Smooth muscle cell (in vitro differentiated cells): ENCODE measurements around the gene AGBL4. TPM values are rescaled to one million over a fixed set of nuclear protein-coding genes. Genes with fewer than 3 reads are reported as not detected.
"Not testable (repeated sequence)": the region's sequence is repeated elsewhere in the genome, so short reads cannot be mapped to it uniquely, and the experiment has no call there.

Experiments
- DNase-seq: peaks from one replicate; lab custom pipeline; 2025; ENCODE audit not compliant: unreplicated experiment; lab: John Stamatoyannopoulos, UW
- H2AFZ ChIP-seq: fragments of 200-600 bp; sonication (generic); 2 replicates; pipeline ENCODE4 v1.6.0; 2016; ENCODE audit warnings: antibody characterized with exemption, low read depth, mild to moderate bottlenecking
- H3F3A ChIP-seq: fragments of 200-600 bp; sonication (generic); 2 replicates; pipeline ENCODE4 v1.6.0; 2017; ENCODE audit warnings: antibody characterized with exemption, low read depth
- H3K27ac ChIP-seq: fragments of 200-600 bp; sonication (generic); 2 replicates; pipeline ENCODE4 v1.5.1; 2016; ENCODE audit warnings: low read depth, mild to moderate bottlenecking
- H3K27me3 ChIP-seq: fragments of 200-600 bp; sonication (generic); 2 replicates; pipeline ENCODE4 v1.6.1; 2016; ENCODE audit warnings: low read depth, mild to moderate bottlenecking
- H3K36me3 ChIP-seq: fragments of 200-600 bp; sonication (generic); 2 replicates; pipeline ENCODE4 v1.5.1; 2016; ENCODE audit warnings: low read depth
- H3K4me1 ChIP-seq: fragments of 200-600 bp; sonication (generic); 2 replicates; pipeline ENCODE4 v1.5.1; 2016; ENCODE audit warnings: low read depth
- H3K4me2 ChIP-seq: fragments of 200-600 bp; sonication (generic); 2 replicates; pipeline ENCODE4 v1.6.0; 2016; ENCODE audit warnings: mild to moderate bottlenecking
- H3K4me3 ChIP-seq: fragments of 200-600 bp; sonication (generic); 2 replicates; pipeline ENCODE4 v1.5.1; 2016; ENCODE audit warnings: mild to moderate bottlenecking
- H3K79me2 ChIP-seq: fragments of 200-600 bp; sonication (generic); 2 replicates; pipeline ENCODE4 v1.6.0; 2016; ENCODE audit warnings: low read depth, mild to moderate bottlenecking
- H3K9ac ChIP-seq: fragments of 200-600 bp; sonication (generic); 2 replicates; pipeline ENCODE4 v1.6.0; 2016; ENCODE audit warnings: low read depth
- H3K9me3 ChIP-seq: fragments of 200-600 bp; sonication (generic); replicated peaks from 2 replicates; pipeline ENCODE4 v1.5.1; 2016; ENCODE audit warnings: low read depth
- H4K20me1 ChIP-seq: fragments of 200-600 bp; sonication (generic); 2 replicates; pipeline ENCODE4 v1.6.0; 2016; ENCODE audit warnings: low read depth
- WGBS: methylation state at CpG from one replicate; pipeline ENCODE4 v1.1.7; 2016; ENCODE audit warnings: low lambda C conversion rate; 5-methylcytosine and 5-hydroxymethylcytosine counted together
- polyA plus RNA-seq: library from polyadenylated mRNA; unstranded; fragments of >200 nt; fragmentation: Nextera tagmentation; extraction: Ambion mirVana; gene quantifications from 2 replicates; pipeline ENCODE4 v1.2.1, GENCODE V29; 2016
- total RNA-seq: library from RNA; depleted of rRNA; stranded (reverse); fragments of >200 nt; gene quantifications from 2 replicates; pipeline ENCODE4 v1.2.3, GENCODE V29; 2014
- TF ChIP-seq, protein P1 (sequence below): fragments of 200-600 bp; sonication (generic); IDR thresholded peaks from 2 replicates; pipeline ENCODE4 v1.5.1; 2017; ENCODE audit warnings: borderline replicate concordance, mild to moderate bottlenecking, antibody characterized with exemption; ENCODE audit not compliant: insufficient read depth, poor library complexity, severe bottlenecking

AGBL4 gene
- total and polyA plus RNA-seq, 2 experiments from 2014 or later = 0.29 TPM; not detected in 1

DNA sequence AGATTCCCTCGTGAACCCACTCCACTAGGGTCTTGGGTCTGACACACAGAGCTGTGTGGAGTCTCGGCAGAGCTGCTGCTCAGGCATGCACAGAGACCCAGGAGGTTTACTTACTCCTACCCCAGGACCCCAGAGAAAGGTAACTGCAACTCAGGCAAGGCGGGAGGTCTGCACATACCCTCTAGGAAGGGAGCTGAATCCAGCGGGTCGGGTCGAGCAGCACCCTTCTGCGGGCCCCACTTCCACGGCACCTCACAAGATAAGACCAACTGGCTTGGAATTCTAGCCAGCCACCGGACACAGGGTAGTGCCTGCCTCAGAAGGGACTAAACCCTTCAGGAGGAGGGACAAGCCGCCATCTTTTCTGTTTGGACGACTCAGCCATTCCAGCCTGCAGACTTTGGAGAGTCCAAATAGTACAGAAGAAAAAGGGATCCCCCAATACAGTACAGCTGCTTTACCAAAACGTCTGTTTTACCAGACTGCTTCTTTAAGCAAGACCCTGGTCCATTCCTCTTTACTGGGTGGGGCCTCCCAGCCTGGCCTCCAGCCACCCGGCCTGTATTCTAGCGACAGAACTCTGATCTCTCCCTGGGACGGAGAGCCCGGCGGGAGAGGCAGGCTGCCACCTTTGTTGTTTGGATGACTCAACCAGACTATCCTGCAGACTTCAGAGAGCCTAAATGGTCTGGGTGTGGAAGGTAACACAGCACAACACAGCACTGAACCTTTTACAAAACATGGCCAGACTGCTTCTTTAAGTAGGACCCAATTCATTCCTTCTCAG lies 692.5 kb downstream of the AGBL4 start:
- H3K9ac ChIP-seq = no peak overlapping the region
- H3K27ac ChIP-seq = no peak overlapping the region

DNA sequence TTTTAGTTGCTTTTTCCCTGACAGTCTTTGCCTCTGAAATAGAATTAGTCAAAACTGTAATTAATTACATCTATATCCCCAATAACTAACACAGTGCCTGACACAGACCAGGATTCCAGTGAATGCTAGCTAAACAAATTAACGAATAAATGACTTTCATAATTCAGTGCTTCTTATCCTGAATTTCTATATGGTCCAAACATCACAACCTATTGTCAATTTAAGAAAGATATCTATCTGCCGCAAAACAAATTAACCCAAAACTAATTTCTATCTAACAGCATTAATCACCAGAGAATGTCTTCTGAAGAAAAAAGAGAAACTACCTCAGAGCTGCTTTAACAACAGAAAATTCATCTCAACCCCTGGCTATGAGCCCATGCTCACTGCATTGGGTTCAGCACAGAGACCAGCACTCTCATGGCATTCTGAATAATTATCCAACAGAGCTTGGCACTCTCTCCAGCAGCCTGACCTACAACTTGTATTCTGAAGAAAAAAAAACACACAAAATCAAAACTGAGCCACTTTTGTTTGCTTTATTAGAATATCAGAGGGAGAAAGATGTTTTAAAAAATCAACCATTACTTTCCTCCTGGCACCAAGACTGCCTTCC lies 699.7 kb downstream of the AGBL4 start:
- no peaks in the 10 kb centered on the region for H3K4me1 ChIP-seq
- no peaks in the 10 kb centered on the region for H3F3A ChIP-seq
- no peaks in the 10 kb centered on the region for H4K20me1 ChIP-seq
- no peak overlapping the region for H3K4me2 ChIP-seq
- no peak overlapping the region for H3K9ac ChIP-seq
- DNase-seq = no peak
- H3K9me3 ChIP-seq = peaks cover 28% of the 10 kb centered on the region
- no peak overlapping the region for H3K4me3 ChIP-seq
- no peak overlapping the region for H2AFZ ChIP-seq
- H3K27ac ChIP-seq = no peak overlapping the region
- no peaks in the 10 kb centered on the region for H3K79me2 ChIP-seq
- no peaks in the 10 kb centered on the region for H3K27me3 ChIP-seq
- TF ChIP-seq, protein P1, sequence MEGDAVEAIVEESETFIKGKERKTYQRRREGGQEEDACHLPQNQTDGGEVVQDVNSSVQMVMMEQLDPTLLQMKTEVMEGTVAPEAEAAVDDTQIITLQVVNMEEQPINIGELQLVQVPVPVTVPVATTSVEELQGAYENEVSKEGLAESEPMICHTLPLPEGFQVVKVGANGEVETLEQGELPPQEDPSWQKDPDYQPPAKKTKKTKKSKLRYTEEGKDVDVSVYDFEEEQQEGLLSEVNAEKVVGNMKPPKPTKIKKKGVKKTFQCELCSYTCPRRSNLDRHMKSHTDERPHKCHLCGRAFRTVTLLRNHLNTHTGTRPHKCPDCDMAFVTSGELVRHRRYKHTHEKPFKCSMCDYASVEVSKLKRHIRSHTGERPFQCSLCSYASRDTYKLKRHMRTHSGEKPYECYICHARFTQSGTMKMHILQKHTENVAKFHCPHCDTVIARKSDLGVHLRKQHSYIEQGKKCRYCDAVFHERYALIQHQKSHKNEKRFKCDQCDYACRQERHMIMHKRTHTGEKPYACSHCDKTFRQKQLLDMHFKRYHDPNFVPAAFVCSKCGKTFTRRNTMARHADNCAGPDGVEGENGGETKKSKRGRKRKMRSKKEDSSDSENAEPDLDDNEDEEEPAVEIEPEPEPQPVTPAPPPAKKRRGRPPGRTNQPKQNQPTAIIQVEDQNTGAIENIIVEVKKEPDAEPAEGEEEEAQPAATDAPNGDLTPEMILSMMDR = no peak
- WGBS = 60% methylated on average over 2 of the region's 2 CpGs
- no peaks in the 10 kb centered on the region for H3K36me3 ChIP-seq

More for the DNA sequence above, 692.5 kb downstream of the AGBL4 start:
- no peaks in the 10 kb centered on the region for H3K27me3 ChIP-seq
- TF ChIP-seq, protein P1 = no peak
- WGBS = 76% methylated on average over 17 of the region's 17 CpGs
- no peak overlapping the region for H2AFZ ChIP-seq
- no peaks in the 10 kb centered on the region for H3K79me2 ChIP-seq
- H3K36me3 ChIP-seq = no peaks in the 10 kb centered on the region
- H3K4me3 ChIP-seq = no peak overlapping the region
- H3K9me3 ChIP-seq = peaks cover 6% of the 10 kb centered on the region
- no peak overlapping the region for H3K4me2 ChIP-seq
- H3F3A ChIP-seq = no peaks in the 10 kb centered on the region
- no peaks in the 10 kb centered on the region for H3K4me1 ChIP-seq
- H4K20me1 ChIP-seq = no peaks in the 10 kb centered on the region
- no peak for DNase-seq

DNA sequence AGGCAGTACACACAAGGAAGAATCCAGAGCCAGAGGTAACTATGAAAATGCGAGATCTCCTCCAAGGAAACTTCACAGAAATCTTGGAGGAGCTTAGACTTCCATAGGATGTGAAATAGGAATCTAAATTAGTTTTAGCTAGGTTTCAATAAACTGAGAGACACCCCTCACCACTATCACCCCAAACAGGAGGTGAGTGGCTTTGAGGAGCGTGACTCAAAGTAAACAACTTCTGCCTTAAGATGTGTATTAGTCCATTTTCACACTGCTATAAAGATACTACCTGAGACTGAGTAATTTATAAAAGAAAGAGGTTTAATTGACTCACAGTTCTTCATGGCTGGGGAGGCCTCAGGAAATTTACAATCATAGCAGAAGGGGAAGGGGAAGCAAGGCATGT lies 703.3 kb downstream of the AGBL4 start:
- H2AFZ ChIP-seq, H3K36me3 ChIP-seq, H4K20me1 ChIP-seq, H3K27ac ChIP-seq, H3K9ac ChIP-seq, DNase-seq, H3K27me3 ChIP-seq, H3F3A ChIP-seq, H3K79me2 ChIP-seq, H3K4me1 ChIP-seq, H3K4me2 ChIP-seq, H3K4me3 ChIP-seq: not testable (repeated sequence)
- WGBS = 58% methylated on average over 2 of the region's 2 CpGs
- peaks cover 23% of the 10 kb centered on the region for H3K9me3 ChIP-seq

DNA sequence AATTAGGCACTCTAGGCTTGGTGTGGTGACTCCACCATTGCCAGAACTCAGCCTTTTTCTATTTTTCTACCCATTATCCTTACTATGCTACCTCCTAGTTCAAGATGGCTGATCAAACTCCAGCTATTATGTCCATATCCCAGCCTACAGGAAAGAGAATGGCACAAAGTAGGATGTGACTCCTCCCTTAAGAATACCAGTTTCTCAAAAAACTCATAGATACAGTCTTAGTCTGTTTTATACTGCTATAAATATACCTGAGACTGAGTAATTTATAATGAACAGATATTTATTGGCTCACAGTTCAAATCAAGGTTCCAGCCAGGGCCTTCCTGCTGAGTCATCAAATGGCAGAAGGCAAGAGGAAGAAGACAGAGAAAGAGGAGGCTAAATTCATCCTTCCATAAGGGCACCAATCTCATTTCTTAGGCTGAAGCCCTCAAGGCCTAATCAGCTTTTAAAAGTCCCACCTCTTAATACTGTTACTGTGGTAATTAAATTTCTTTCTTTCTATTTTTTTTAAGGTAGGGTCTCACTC lies 704.3 kb downstream of the AGBL4 start:
- Histone ChIP-seq H3K9ac (no peak overlapping the region), H3K79me2 (no peaks in the 10 kb centered on the region), H3F3A (no peaks in the 10 kb centered on the region), H4K20me1 (no peaks in the 10 kb centered on the region), H3K4me3 (no peak overlapping the region), H3K4me1 (no peaks in the 10 kb centered on the region), H3K36me3 (no peaks in the 10 kb centered on the region), H3K4me2 (no peak overlapping the region), H3K27me3 (no peaks in the 10 kb centered on the region), H3K9me3 (peaks cover 18% of the 10 kb centered on the region), H2AFZ (no peak overlapping the region), H3K27ac (no peak overlapping the region)
- no peak for DNase-seq
- TF ChIP-seq, protein P1 = no peak
